Body of pancreas (tissue), 4 donors: ENCODE data around the gene SCYGR8.

Experiments
- CTCF ChIP-seq, 7 experiments: fragments of 450-650 bp in 4 of 7; fragments of 200-600 bp in 3 of 7; sonication (generic) in 3 of 7; IDR thresholded peaks; one replicate each; pipeline ENCODE4 v1.5.1; 2016 to 2019; ENCODE audit warnings: antibody characterized with exemption in 7 of 7
- POLR2A ChIP-seq, 3 donors: fragments of 450-650 bp; IDR thresholded peaks; one replicate each; pipeline ENCODE4 v1.6.1; 2016; ENCODE audit warnings: antibody characterized with exemption in 3 of 3, mild to moderate bottlenecking in 2 of 3

- TF ChIP-seq CTCF (IDR thresholded peaks at IDR 0.05) (no peak), POLR2A (IDR thresholded peaks at IDR 0.05) (no peak)
Measured at GRCh38 chr2:227772197-227772661, 26.5 kb downstream of the SCYGR8 start.
